ENCODE data around the gene MVD.

MVD gene

DNA sequence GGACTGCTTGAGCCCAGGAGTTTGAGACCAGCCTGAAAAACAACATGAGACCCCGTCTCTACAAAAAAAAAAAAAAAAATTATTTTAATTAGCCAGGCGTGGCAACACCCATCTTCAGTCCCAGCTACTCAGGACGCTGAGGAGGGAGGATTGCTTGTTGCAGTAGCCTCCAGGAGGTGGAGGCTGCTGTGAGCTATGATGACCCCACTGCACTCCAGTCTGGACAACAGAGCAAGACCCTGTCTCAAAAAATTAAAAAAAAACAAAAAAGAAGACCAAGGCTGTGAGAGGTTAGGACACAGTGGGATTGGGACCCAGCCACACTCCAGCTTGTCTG, 24.8 kb upstream of the MVD start:
- TF ChIP-seq TAF1 (IDR thresholded peaks at IDR 0.05; ENCODE audit: borderline replicate concordance, insufficient read depth, low read length) (no peak), POLR2AphosphoS5 (IDR thresholded peaks at IDR 0.05; ENCODE audit: low read depth, low read length) (no peak), SIN3A (IDR thresholded peaks at IDR 0.05; ENCODE audit: borderline replicate concordance, insufficient read depth, low read length) (no peak), FOXP2 (optimal IDR thresholded peaks at IDR 0.05; ENCODE audit: borderline replicate concordance, extremely low read depth, extremely low read length, insufficient read depth) (no peak)
- TF ChIP-seq, protein P1, sequence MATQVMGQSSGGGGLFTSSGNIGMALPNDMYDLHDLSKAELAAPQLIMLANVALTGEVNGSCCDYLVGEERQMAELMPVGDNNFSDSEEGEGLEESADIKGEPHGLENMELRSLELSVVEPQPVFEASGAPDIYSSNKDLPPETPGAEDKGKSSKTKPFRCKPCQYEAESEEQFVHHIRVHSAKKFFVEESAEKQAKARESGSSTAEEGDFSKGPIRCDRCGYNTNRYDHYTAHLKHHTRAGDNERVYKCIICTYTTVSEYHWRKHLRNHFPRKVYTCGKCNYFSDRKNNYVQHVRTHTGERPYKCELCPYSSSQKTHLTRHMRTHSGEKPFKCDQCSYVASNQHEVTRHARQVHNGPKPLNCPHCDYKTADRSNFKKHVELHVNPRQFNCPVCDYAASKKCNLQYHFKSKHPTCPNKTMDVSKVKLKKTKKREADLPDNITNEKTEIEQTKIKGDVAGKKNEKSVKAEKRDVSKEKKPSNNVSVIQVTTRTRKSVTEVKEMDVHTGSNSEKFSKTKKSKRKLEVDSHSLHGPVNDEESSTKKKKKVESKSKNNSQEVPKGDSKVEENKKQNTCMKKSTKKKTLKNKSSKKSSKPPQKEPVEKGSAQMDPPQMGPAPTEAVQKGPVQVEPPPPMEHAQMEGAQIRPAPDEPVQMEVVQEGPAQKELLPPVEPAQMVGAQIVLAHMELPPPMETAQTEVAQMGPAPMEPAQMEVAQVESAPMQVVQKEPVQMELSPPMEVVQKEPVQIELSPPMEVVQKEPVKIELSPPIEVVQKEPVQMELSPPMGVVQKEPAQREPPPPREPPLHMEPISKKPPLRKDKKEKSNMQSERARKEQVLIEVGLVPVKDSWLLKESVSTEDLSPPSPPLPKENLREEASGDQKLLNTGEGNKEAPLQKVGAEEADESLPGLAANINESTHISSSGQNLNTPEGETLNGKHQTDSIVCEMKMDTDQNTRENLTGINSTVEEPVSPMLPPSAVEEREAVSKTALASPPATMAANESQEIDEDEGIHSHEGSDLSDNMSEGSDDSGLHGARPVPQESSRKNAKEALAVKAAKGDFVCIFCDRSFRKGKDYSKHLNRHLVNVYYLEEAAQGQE (IDR thresholded peaks at IDR 0.05; ENCODE audit: insufficient read depth in 1 of 2, low read depth in 2 of 2, low read length in 2 of 2) = no peak

GRCh38 chr16:88687254-88687576, 24.3 kb upstream of the MVD start:
- TF ChIP-seq SIN3A (IDR thresholded peaks at IDR 0.05; ENCODE audit: borderline replicate concordance, insufficient read depth, low read length) (no peak), FOXP2 (optimal IDR thresholded peaks at IDR 0.05; ENCODE audit: borderline replicate concordance, extremely low read depth, extremely low read length, insufficient read depth) (no peak), TAF1 (IDR thresholded peaks at IDR 0.05; ENCODE audit: borderline replicate concordance, insufficient read depth, low read length) (no peak), POLR2AphosphoS5 (IDR thresholded peaks at IDR 0.05; ENCODE audit: low read depth, low read length) (no peak)
- TF ChIP-seq, protein P1 (IDR thresholded peaks at IDR 0.05; ENCODE audit: insufficient read depth in 1 of 2, low read depth in 2 of 2, low read length in 2 of 2) = no peak

DNA sequence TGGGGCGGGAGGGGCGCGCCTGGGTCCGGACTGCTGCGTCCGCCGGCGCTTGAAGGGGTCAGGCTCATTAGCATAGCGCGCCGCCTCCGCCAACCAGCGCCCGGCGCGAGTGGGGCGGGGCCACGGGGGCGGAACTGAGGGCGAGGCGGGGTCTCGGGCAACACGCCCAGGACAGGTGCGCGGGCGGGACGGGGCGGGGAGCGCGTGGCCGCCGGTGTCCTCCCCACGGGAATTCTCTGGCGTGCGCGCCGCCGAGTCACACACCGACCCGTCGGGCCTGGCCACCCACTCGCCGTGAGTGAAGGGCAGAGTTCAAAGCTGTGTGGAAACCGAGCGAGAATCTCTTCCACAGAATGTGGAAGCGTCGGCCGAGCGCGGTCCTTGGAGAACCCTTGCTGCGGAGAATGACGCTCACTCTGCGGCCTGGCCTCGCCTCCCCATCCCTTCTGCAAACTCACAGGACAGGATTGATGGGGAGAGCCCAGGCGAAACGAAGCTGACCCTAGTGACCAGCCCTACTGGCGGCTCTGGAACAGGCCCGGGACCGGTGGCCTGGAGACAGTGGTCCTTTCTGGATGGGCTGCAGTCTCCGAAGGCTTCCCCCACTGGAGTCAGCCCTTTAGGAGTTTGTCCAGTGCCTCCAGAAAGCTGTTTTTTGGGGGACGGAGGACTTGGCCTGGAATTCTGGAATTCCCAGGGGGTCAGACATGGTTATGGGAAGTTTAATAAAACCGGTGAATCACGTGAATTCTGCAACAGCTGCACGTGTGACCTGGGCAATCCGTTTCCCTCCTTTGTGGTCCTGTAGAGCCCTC, 23.8 kb upstream of the MVD start, which contains the start of gene SNAI3:
SNAI3 (minus strand) TSS at position 69 of the 815 bp plus-strand sequence. CDS start 101 bp downstream, outside the sequence.
- TF ChIP-seq FOXP2 (optimal IDR thresholded peaks at IDR 0.05; ENCODE audit: borderline replicate concordance, extremely low read depth, extremely low read length, insufficient read depth) (peak; percentile 43), POLR2AphosphoS5 (IDR thresholded peaks at IDR 0.05; ENCODE audit: low read depth, low read length) (no peak)

DNA sequence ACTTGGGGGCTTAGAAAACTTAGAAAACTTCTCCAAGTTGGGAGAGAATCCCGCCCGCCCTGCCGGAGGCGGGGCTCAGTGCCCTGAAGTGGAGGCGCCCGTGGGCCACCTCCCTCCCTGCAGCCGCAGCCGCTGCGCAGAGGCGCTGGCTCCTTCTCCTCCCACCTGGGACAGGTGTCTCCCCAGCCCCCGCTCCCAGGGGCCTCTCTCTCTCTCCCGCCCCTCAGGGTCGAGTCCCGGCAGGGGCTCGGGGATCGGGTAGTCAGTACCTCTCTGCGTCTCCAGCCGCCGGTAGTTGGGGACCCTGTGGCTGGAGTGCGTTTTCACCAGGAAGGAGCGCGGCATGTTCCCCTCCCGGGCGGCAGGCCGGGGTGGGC, 23.2 kb upstream of the MVD start:
- TF ChIP-seq, protein P1 (IDR thresholded peaks at IDR 0.05; ENCODE audit: insufficient read depth in 1 of 2, low read depth in 2 of 2, low read length in 2 of 2) = no peak
- TF ChIP-seq TAF1 (IDR thresholded peaks at IDR 0.05; ENCODE audit: borderline replicate concordance, insufficient read depth, low read length) (no peak), POLR2AphosphoS5 (IDR thresholded peaks at IDR 0.05; ENCODE audit: low read depth, low read length) (no peak), SIN3A (IDR thresholded peaks at IDR 0.05; ENCODE audit: borderline replicate concordance, insufficient read depth, low read length) (no peak), FOXP2 (optimal IDR thresholded peaks at IDR 0.05; ENCODE audit: borderline replicate concordance, extremely low read depth, extremely low read length, insufficient read depth) (no peak)

GRCh38 chr16:88685156-88686061, 22.5 kb upstream of the MVD start:
- no peak for TF ChIP-seq POLR2AphosphoS5 (IDR thresholded peaks at IDR 0.05; ENCODE audit: low read depth, low read length)
